B cell (primary cell): ENCODE measurements around the gene LAMA3. TPM values are rescaled to one million over a fixed set of nuclear protein-coding genes. Genes with fewer than 3 reads are reported as not detected.

Experiments
- ATAC-seq: fragments of 200-7000 bp; cut with Tn5 transposase; one replicate; pipeline ENCODE4 v1.10.0; 2021; ENCODE audit warnings: low read depth, mild to moderate bottlenecking, moderate number of reproducible peaks, moderate library complexity
- CTCF ChIA-PET: fragments of 350-600 bp; sonication (Branson Sonifier 250); formaldehyde crosslinking; loops from one replicate; lab custom pipeline; 2021; ENCODE audit warnings: antibody characterized with exemption, inconsistent platforms; lab: Charles Lee
- POLR2A ChIA-PET: fragments of 350-600 bp; sonication (Branson Sonifier 250); formaldehyde crosslinking; loops from one replicate; lab custom pipeline; 2021; ENCODE audit warnings: antibody characterized with exemption; lab: Charles Lee
- DNase-seq: peaks from one replicate; pipeline ENCODE4 v3.0.0; 2013
- H2AFZ ChIP-seq: 2 replicates; pipeline ENCODE4 v1.6.1; 2012; ENCODE audit warnings: mild to moderate bottlenecking, low read depth, low read length; ENCODE audit not compliant: insufficient read depth, poor library complexity, severe bottlenecking
- H3K27ac ChIP-seq, 2 donors: 1 replicate in 1 of 2; 2 replicates in 1 of 2; pipeline ENCODE4 v1.5.1; 2012 to 2013; ENCODE audit warnings: low read length in 2 of 2, mild to moderate bottlenecking in 2 of 2, moderate library complexity in 1 of 2
- H3K27me3 ChIP-seq, 4 experiments: fragments of 200-600 bp in 1 of 4; sonication (generic) in 1 of 4; replicated peaks in 1 of 4; 1 replicate in 2 of 4; 2 replicates in 2 of 4; pipeline versions ENCODE4 v1.6.1 to v1.7.0; 2013 to 2016; ENCODE audit warnings: low read length in 3 of 4, mild to moderate bottlenecking in 2 of 4, mixed read lengths in 1 of 4, moderate library complexity in 1 of 4; ENCODE audit not compliant: insufficient read depth in 4 of 4, control insufficient read depth in 3 of 4; ENCODE audit errors: control extremely low read depth in 1 of 4
- H3K36me3 ChIP-seq, 2 experiments: replicated peaks in 1 of 2; 1 replicate in 1 of 2; 2 replicates in 1 of 2; pipeline versions ENCODE4 v1.6.1 to v1.7.1; 2013; ENCODE audit warnings: low read length in 1 of 2; ENCODE audit not compliant: insufficient read depth in 2 of 2, control insufficient read depth in 1 of 2; ENCODE audit errors: control extremely low read depth in 1 of 2, extremely low read depth in 1 of 2
- H3K4me1 ChIP-seq, 2 donors: fragments of 200-600 bp in 1 of 2; sonication (generic) in 1 of 2; 1 replicate in 1 of 2; 2 replicates in 1 of 2; pipeline versions ENCODE4 v1.5.1 to v1.6.1; 2013 to 2017; ENCODE audit warnings: low read length in 2 of 2; ENCODE audit not compliant: control insufficient read depth in 2 of 2, insufficient read depth in 2 of 2
- H3K4me2 ChIP-seq: replicated peaks from 2 replicates; pipeline ENCODE3; 2012; ENCODE audit warnings: mild to moderate bottlenecking, low read depth, low read length; ENCODE audit not compliant: poor library complexity, severe bottlenecking
- H3K4me3 ChIP-seq, 5 experiments: fragments of 200-600 bp in 1 of 5; sonication (generic) in 1 of 5; 1 replicate in 3 of 5; 2 replicates in 2 of 5; pipeline versions ENCODE4 v1.5.1 to v1.7.0; 2011 to 2016; ENCODE audit warnings: low read length in 4 of 5, mild to moderate bottlenecking in 4 of 5, low read depth in 2 of 5, control low read depth in 1 of 5, moderate library complexity in 1 of 5; ENCODE audit not compliant: insufficient read depth in 1 of 5; ENCODE audit errors: control extremely low read depth in 1 of 5, extremely low read depth in 1 of 5
- H3K79me2 ChIP-seq: fragments of 200-600 bp; sonication (generic); one replicate; pipeline ENCODE4 v1.6.0; 2016; ENCODE audit warnings: low read length; ENCODE audit not compliant: control insufficient read depth, insufficient read depth
- H3K9ac ChIP-seq: fragments of 200-600 bp; sonication (generic); 2 replicates; pipeline ENCODE4 v1.6.1; 2017; ENCODE audit warnings: mild to moderate bottlenecking, low read length, moderate library complexity
- H3K9me3 ChIP-seq, 3 donors: one replicate each; pipeline versions ENCODE4 v1.6.1 to v1.7.1; 2013; ENCODE audit warnings: low read length in 2 of 3; ENCODE audit not compliant: control insufficient read depth in 2 of 3, insufficient read depth in 1 of 3; ENCODE audit errors: control extremely low read depth in 1 of 3
- H4K20me1 ChIP-seq: 2 replicates; pipeline ENCODE4 v1.6.0; 2012; ENCODE audit warnings: mild to moderate bottlenecking, low read length; ENCODE audit not compliant: insufficient read depth, control insufficient read depth, poor library complexity, severe bottlenecking
- H3K27ac Mint-ChIP-seq: one replicate; pipeline ENCODE4 v1.8.0; 2021; ENCODE audit warnings: mixed read lengths
- H3K27me3 Mint-ChIP-seq: one replicate; pipeline ENCODE4 v1.8.0; 2021; ENCODE audit warnings: mixed read lengths
- H3K4me1 Mint-ChIP-seq: one replicate; pipeline ENCODE4 v1.8.0; 2021; ENCODE audit warnings: mixed read lengths
- H3K4me3 Mint-ChIP-seq: one replicate; pipeline ENCODE4 v1.8.0; 2021; ENCODE audit warnings: mixed read lengths
- H3K9me3 Mint-ChIP-seq: one replicate; pipeline ENCODE4 v1.8.0; 2022; ENCODE audit warnings: mixed read lengths; ENCODE audit not compliant: insufficient read depth
- CTCF ChIP-seq: fragments of 200-600 bp; IDR thresholded peaks from one replicate; pipeline ENCODE4 v1.8.0; 2022; ENCODE audit warnings: antibody characterized with exemption, mild to moderate bottlenecking
- EZH2 ChIP-seq: IDR thresholded peaks from 2 replicates; pipeline ENCODE4 v1.6.1; 2012; ENCODE audit warnings: borderline replicate concordance, low read depth, mild to moderate bottlenecking, moderate library complexity, low read length; ENCODE audit not compliant: insufficient read depth, poor library complexity, severe bottlenecking
- WGBS: methylation state at CpG from one replicate; pipeline ENCODE4 v1.1.5; 2013; ENCODE audit warnings: missing lambda C conversion rate; ENCODE audit not compliant: insufficient coverage; 5-methylcytosine and 5-hydroxymethylcytosine counted together
- intact Hi-C: fragments of 100-400 bp; cut with micrococcal nuclease; formaldehyde crosslinking; loops from one replicate; pipeline ENCODE4 v1.10.0; 2022
- polyA plus RNA-seq: library from polyadenylated mRNA; depleted of rRNA; stranded (reverse); fragments of >200 nt; gene quantifications from 2 replicates; pipeline ENCODE4 v1.2.3, GENCODE V29; 2012
- total RNA-seq, 2 donors: library from RNA; stranded (reverse); fragments of 120-200 nt in 1 of 2; gene quantifications; 1 replicate in 1 of 2; 2 replicates in 1 of 2; pipeline versions ENCODE4 v1.2.3 to v1.2.4, GENCODE V29; 2013 to 2022

The LAMA3 gene
- total and polyA plus RNA-seq, 2 donors (not counting 1 experiment from before 2014, with no cell fraction given) = 0.03 to 0.32 TPM

GRCh38 chr18:23758281-23758680, 69.0 kb downstream of the LAMA3 start:
- H3K9ac ChIP-seq = no peak overlapping the region
- TF ChIP-seq CTCF (no peak), EZH2 (no peak)
- DNase-seq (no peak), ATAC-seq (no peak)
- no peaks in the 10 kb centered on the region for H3K79me2 ChIP-seq
- H3K9me3 Mint-ChIP-seq = peaks cover 3% of the 10 kb centered on the region
- no peak overlapping the region for H3K27ac ChIP-seq
- no peak overlapping the region for H3K4me3 ChIP-seq
- peaks cover 10% of the 10 kb centered on the region for H3K27me3 Mint-ChIP-seq
- ChIA-PET CTCF (no interaction called here), POLR2A (no interaction called here)
- no peak overlapping the region for H3K27ac Mint-ChIP-seq
- H3K4me1 ChIP-seq = no peaks in the 10 kb centered on the region
- peaks cover 0 to 1% (median 0%) of the 10 kb centered on the region in 3 donors for H3K9me3 ChIP-seq
- intact Hi-C loops = no loop called here
- H3K4me2 ChIP-seq = no peak overlapping the region
- H4K20me1 ChIP-seq = no peaks in the 10 kb centered on the region
- no peaks in the 10 kb centered on the region for H3K36me3 ChIP-seq
- 88% methylated on average over 11 of the region's 14 CpGs for WGBS
- no peaks in the 10 kb centered on the region for H3K4me1 Mint-ChIP-seq
- no peak overlapping the region for H3K4me3 Mint-ChIP-seq
- H3K27me3 ChIP-seq = peaks cover 0 to under 1% (median 0%) of the 10 kb centered on the region in 4 experiments
- H2AFZ ChIP-seq = no peak overlapping the region

GRCh38 chr18:23761941-23762340, 72.7 kb downstream of the LAMA3 start:
- intact Hi-C loops = no loop called here

More at GRCh38 chr18:23761941-23762340, 72.7 kb downstream of the LAMA3 start:
- H4K20me1 ChIP-seq = no peaks in the 10 kb centered on the region
- no peak overlapping the region for H3K9ac ChIP-seq
- no peaks in the 10 kb centered on the region for H3K9me3 ChIP-seq
- H3K4me1 Mint-ChIP-seq = no peaks in the 10 kb centered on the region
- peaks cover 11% of the 10 kb centered on the region for H3K27me3 Mint-ChIP-seq
- DNase-seq (no peak), ATAC-seq (no peak)
- TF ChIP-seq CTCF (no peak), EZH2 (no peak)
- H3K9me3 Mint-ChIP-seq = no peaks in the 10 kb centered on the region
- no peak overlapping the region for H3K4me3 ChIP-seq
- ChIA-PET CTCF (no interaction called here), POLR2A (no interaction called here)
- no peak overlapping the region for H3K4me3 Mint-ChIP-seq
- H3K36me3 ChIP-seq = no peaks in the 10 kb centered on the region
- no peak overlapping the region for H3K27ac ChIP-seq
- H2AFZ ChIP-seq = no peak overlapping the region
- peaks cover 0 to 3% (median 0%) of the 10 kb centered on the region in 4 experiments for H3K27me3 ChIP-seq
- H3K4me2 ChIP-seq = no peak overlapping the region
- no peaks in the 10 kb centered on the region for H3K4me1 ChIP-seq
- no peaks in the 10 kb centered on the region for H3K79me2 ChIP-seq
- no peak overlapping the region for H3K27ac Mint-ChIP-seq
- no CpG with 5 or more reads among the region's 5 CpGs for WGBS
